ENCODE results near the gene SNX5.
"Not testable (repeated sequence)": the region's sequence is repeated elsewhere in the genome, so short reads cannot be mapped to it uniquely, and the experiment has no call there.

SNX5 gene

DNA sequence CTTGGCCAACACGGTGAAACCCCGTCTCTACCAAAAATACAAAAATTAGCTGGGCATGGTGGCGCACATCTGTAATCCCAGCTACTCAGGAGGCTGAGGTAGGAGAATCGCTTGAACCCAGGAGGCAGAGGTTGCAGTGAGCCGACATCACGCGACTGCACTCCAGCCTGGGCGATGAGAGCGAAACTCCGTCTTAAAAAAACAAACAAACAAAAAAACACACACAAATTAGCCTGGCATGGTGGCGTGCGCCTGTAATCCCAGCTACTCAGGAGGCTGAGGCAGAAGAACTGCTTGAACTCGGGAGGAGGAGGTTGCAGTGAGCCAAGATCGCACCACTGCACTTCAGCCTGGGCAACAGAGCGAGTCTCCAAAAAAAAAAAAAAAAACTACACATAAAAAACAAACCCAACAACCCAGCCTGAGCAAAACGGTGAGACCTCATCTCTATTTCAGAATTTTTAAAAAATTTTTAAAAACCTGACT lies 8.2 kb downstream of the SNX5 start:
- not testable (repeated sequence) for DNase-seq (ENCODE audit: low read depth)

- no peak for DNase-seq (ENCODE audit: low read depth)
These were observed 9.4 kb downstream of the SNX5 start for GRCh38 chr20:17959257-17959627.

GRCh38 chr20:17958373-17959256 lies 10.0 kb downstream of the SNX5 start:
- DNase-seq (ENCODE audit: low read depth): no peak

- peak; percentile 82 for DNase-seq (ENCODE audit: low read depth)
These were observed 10.9 kb downstream of the SNX5 start for GRCh38 chr20:17957505-17958363.

GRCh38 chr20:17956099-17956685 lies 12.4 kb downstream of the SNX5 start:
- no peak for DNase-seq (ENCODE audit: low read depth)

DNA sequence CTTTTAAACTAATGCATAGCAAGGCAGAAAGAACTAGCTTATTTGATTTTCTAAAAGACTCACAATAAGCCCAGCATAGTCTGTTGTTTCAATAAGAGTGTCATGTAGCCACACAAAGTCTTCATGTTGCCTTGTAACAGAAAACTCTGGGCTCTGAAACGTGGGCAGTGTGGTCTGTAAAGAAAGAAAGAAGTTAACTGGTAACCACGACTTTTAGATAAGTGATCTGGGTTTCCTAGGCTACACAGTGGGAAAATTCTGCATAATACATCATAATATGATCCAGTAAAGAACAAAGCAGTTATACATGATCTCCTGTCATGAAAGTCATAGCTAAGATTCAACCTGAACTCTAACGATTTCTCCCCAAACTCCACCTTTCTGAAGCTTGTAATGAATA lies 13.3 kb downstream of the SNX5 start:
- DNase-seq (ENCODE audit: low read depth): no peak

- DNase-seq (ENCODE audit: low read depth): no peak
These were observed 14.7 kb downstream of the SNX5 start for GRCh38 chr20:17953935-17954334.

- no peak for DNase-seq (ENCODE audit: low read depth)
These were observed 15.6 kb downstream of the SNX5 start for GRCh38 chr20:17952692-17953684.

DNA sequence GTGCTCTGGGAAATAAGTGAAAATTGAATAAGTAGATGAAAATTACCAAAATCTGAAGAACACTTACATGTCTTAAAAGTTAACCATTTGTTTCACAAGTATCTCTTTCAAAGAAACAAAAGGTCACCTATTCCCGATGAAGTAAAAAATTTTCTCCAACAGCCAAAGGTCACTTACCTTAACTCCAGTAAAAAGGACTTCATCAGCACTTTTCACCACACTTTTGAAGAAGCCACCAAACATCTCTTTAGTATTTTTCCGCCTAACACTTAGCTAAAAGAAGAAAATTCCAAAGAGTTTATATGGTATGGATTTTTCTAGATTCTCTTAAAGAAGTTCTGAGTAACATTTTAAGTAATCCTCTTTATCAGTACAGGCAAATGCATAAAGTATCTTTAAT lies 17.3 kb downstream of the SNX5 start:
- no peak for DNase-seq (ENCODE audit: low read depth)

- DNase-seq (ENCODE audit: low read depth): no peak
These were observed 17.9 kb downstream of the SNX5 start for GRCh38 chr20:17950670-17951069.

DNA sequence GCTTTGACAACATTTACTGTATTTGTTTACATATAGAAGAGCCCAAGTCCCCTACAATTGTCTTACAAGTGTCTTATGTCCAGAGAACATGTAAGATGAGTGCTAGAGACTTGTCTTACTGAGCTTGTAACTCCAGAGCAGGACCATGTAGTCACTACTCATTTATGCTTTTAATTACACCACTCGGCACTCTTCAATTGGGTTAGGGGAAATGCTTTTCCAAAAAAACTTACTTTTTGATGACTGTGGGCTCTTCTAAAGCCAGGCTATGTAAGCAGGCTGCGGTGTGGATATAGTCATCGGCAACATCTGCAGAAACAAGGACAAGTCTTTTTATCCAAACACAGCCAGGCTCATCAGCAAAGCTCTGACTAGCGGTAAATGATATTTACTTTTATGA lies 18.7 kb downstream of the SNX5 start:
- DNase-seq (ENCODE audit: low read depth): no peak

- DNase-seq (ENCODE audit: low read depth): no peak
These were observed 20.2 kb downstream of the SNX5 start for GRCh38 chr20:17948442-17948841.

DNA sequence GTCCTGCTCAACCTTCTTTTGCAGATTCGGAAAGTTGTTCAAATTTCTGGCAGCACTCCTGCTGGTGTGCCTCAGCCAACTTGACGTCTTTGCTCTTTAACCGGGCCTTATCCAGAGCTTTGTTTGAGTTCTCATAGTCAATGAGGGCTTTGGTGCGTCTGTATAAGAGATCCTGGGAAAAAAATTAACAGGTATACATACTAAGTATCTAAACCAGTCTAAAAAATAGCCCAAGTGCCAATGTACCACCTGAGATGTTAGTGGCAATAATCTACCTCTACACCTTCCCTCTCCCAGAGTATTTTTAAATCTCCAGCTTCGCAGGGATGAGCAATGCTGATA lies 21.1 kb downstream of the SNX5 start:
- DNase-seq (ENCODE audit: low read depth): no peak

DNA sequence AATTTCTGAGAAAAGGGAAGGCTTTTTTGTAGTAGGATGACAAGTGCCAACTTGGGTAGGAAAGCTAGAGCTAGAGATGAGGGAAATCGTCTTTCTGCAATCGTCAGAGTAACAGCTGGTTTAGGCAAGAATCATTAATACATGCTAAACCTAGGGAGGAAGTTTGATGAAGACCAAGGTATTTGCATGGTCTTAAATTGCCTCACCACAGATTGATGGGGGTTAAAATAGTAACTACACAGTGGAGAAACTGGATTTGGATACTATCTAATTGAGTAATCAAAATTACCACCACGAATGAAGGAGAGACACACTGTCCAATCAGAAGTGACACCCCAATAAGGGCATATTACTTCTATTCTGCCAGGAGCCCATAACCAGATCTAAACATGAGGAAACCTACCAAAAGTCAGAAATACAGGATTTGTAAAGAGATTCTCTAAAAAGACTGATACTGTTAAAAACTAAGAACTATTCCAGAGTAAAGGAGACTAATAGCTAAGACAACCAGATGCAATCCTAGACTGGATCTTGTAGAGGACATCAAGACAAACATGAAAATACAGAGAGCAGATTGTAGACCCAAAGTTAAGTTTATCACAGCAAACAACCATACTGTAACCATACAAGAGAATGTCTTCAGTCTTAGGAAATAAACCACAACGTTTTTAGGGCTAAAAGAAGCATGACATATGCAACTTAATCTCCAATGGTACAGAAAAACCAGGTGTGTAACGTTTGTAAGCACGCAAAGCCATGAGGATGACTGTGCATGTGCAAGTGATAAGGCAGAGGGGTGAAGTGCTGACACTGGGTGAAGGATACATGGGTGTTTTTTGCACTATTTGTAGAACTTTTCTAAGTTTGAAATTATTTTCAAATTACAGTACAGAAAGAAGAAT lies 21.8 kb downstream of the SNX5 start:
- no peak for DNase-seq (ENCODE audit: low read depth)

- no peak for DNase-seq (ENCODE audit: low read depth)
These were observed 22.6 kb downstream of the SNX5 start for GRCh38 chr20:17946040-17946439.

- DNase-seq (ENCODE audit: low read depth): no peak
These were observed 23.6 kb downstream of the SNX5 start for GRCh38 chr20:17944854-17945474.

DNA sequence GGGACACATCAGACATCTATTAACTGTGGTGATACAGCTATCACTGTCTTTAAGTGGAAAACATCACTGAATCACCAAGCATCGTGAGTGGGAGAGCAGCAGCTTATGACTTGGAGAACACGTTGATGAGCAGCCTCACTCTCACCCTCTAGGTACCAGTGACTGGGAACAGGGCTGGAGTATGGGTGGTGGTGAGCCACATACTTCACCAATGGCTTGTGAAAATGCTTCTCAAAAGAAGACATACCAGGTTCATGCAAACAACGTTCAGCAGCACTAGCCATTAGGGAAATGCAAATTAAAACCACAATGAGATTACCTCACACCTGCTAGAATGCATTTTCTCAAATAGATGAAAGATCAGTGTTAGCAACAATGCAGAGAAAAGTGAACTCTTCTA lies 25.3 kb downstream of the SNX5 start:
- DNase-seq (ENCODE audit: low read depth): peak; percentile 73

- no peak for DNase-seq (ENCODE audit: low read depth)
These were observed 26.8 kb downstream of the SNX5 start for GRCh38 chr20:17941826-17942196.

GRCh38 chr20:17941087-17941825 lies 27.3 kb downstream of the SNX5 start:
- no peak for DNase-seq (ENCODE audit: low read depth)
